Smooth muscle cell of the umbilical artery (primary cell): Measurements from ENCODE around the gene EXOSC6. TPM values are rescaled to one million over a fixed set of nuclear protein-coding genes. Genes with fewer than 3 reads are reported as not detected.

Source experiments
- total RNA-seq: library from RNA; depleted of rRNA; stranded (reverse); fragments of >200 nt; gene quantifications from 2 replicates; pipeline ENCODE4 v1.2.3, GENCODE V29; 2014

The EXOSC6 gene
- 29.5 and 35.9 TPM in 2 replicates for total RNA-seq

GRCh38 chr16:70251629-70252354 lies at the start of gene EXOSC6:
EXOSC6 (minus strand) TSS chr16:70251940; CDS start chr16:70251900, 40 bp downstream.

GRCh38 chr16:70298988-70299938 lies 47.5 kb upstream of the EXOSC6 start, which contains the start of gene DDX19B:
DDX19B (plus strand) TSS chr16:70299186; CDS start chr16:70299298, 112 bp downstream.

GRCh38 chr16:70289229-70290094 lies 37.7 kb upstream of the EXOSC6 start, which contains the start of gene AARS1:
AARS1 (minus strand) TSS chr16:70289506; CDS start chr16:70282763, 6,743 bp downstream.

Other genes with a start within 250 kb of the EXOSC6 start
- 14.0 and 15.9 TPM in 2 replicates for gene PDPR, start 137.6 kb downstream of the EXOSC6 start, total RNA-seq
- 0.23 and 0.59 TPM in 2 replicates for gene CLEC18C, start 78.2 kb downstream of the EXOSC6 start, total RNA-seq
- 229 and 234 TPM in 2 replicates for gene AARS1, start 37.6 kb upstream of the EXOSC6 start, total RNA-seq
- gene DDX19B, start 47.2 kb upstream of the EXOSC6 start, total RNA-seq, result 20.8 and 20.9 TPM in 2 replicates
- 46.6 and 57.3 TPM in 2 replicates for gene DDX19A, start 95.0 kb upstream of the EXOSC6 start, total RNA-seq
- gene ST3GAL2, start 187.2 kb upstream of the EXOSC6 start, total RNA-seq, result 30.0 and 49.2 TPM in 2 replicates
- 9.3 and 12.8 TPM in 2 replicates for gene FCSK, start 202.7 kb upstream of the EXOSC6 start, total RNA-seq